WTC11 (cell line): Measurements from ENCODE around the gene TCF3. TPM values are rescaled to one million over a fixed set of nuclear protein-coding genes. Genes with fewer than 3 reads are reported as not detected.
A peak's percentile ranks its signal among the peaks of the same experiment; 100 is the strongest.

Source experiments
- ATAC-seq: fragments of 200-7000 bp; cut with Tn5 transposase; 2 replicates; pipeline ENCODE4 v1.10.0; 2021; ENCODE audit warnings: mild to moderate bottlenecking, moderate library complexity
- CTCF ChIA-PET: fragments of 300-600 bp; sonication (Branson Sonifier 250); formaldehyde crosslinking; loops from one replicate; lab custom pipeline; 2021; ENCODE audit warnings: antibody characterized with exemption; lab: Charles Lee
- POLR2A ChIA-PET: fragments of 350-600 bp; sonication (Branson Sonifier 250); formaldehyde crosslinking; loops from one replicate; lab custom pipeline; 2021; ENCODE audit warnings: antibody characterized with exemption; lab: Charles Lee
- DNase-seq: peaks from one replicate; pipeline ENCODE4 v3.0.0; 2021; ENCODE audit warnings: low spot score
- H3K27ac Mint-ChIP-seq: 2 replicates; pipeline ENCODE4 v1.8.0; 2021; ENCODE audit warnings: mixed read lengths
- H3K27me3 Mint-ChIP-seq: 2 replicates; pipeline ENCODE4 v1.8.0; 2021; ENCODE audit warnings: low read depth, mild to moderate bottlenecking, moderate library complexity, mixed read lengths
- H3K36me3 Mint-ChIP-seq: 2 replicates; pipeline ENCODE4 v1.8.0; 2021; ENCODE audit warnings: mixed read lengths
- H3K4me1 Mint-ChIP-seq: 2 replicates; pipeline ENCODE4 v1.8.0; 2022; ENCODE audit warnings: mixed read lengths
- H3K4me3 Mint-ChIP-seq: 2 replicates; pipeline ENCODE4 v1.8.0; 2021; ENCODE audit warnings: mild to moderate bottlenecking, moderate library complexity, mixed read lengths
- H3K9me3 Mint-ChIP-seq: 2 replicates; pipeline ENCODE4 v1.8.0; 2021; ENCODE audit warnings: mixed read lengths
- ATF1 ChIP-seq: sonication (generic); formaldehyde crosslinking; IDR thresholded peaks from 2 replicates; pipeline ENCODE4 v1.8.1; 2023; ENCODE audit warnings: mild to moderate bottlenecking, moderate library complexity, missing genetic modification reagents
- ESRRA ChIP-seq: sonication (generic); formaldehyde crosslinking; IDR thresholded peaks from 2 replicates; pipeline ENCODE4 v1.8.1; 2022; ENCODE audit warnings: mild to moderate bottlenecking, missing genetic modification reagents, borderline replicate concordance
- MYBL2 ChIP-seq: sonication (generic); formaldehyde crosslinking; IDR thresholded peaks from 2 replicates; pipeline ENCODE4 v1.8.1; 2023; ENCODE audit warnings: mild to moderate bottlenecking, moderate library complexity, missing genetic modification reagents
- NFE2L1 ChIP-seq: sonication (generic); formaldehyde crosslinking; IDR thresholded peaks from 2 replicates; pipeline ENCODE4 v1.8.1; 2023; ENCODE audit warnings: missing genetic modification reagents
- NR1H2 ChIP-seq: sonication (generic); formaldehyde crosslinking; IDR thresholded peaks from 2 replicates; pipeline ENCODE4 v1.9.0; 2021; ENCODE audit warnings: mild to moderate bottlenecking, moderate library complexity, missing genetic modification reagents
- SMAD4 ChIP-seq: sonication (generic); formaldehyde crosslinking; IDR thresholded peaks from 2 replicates; pipeline ENCODE4 v1.8.0; 2022; ENCODE audit warnings: mild to moderate bottlenecking, missing genetic modification reagents
- SOX15 ChIP-seq: fragments of 250-450 bp; sonication (Bioruptor Pico); IDR thresholded peaks from 2 replicates; pipeline ENCODE4 v1.9.0; 2021; ENCODE audit warnings: mild to moderate bottlenecking
- TCF7 ChIP-seq: sonication (generic); formaldehyde crosslinking; IDR thresholded peaks from 2 replicates; pipeline ENCODE4 v1.8.0; 2022; ENCODE audit warnings: mild to moderate bottlenecking, low read depth, missing genetic modification reagents, moderate library complexity
- TEAD1 ChIP-seq: sonication (generic); formaldehyde crosslinking; IDR thresholded peaks from 2 replicates; pipeline ENCODE4 v1.8.0; 2022; ENCODE audit warnings: mild to moderate bottlenecking, missing genetic modification reagents
- USF2 ChIP-seq: sonication (generic); formaldehyde crosslinking; IDR thresholded peaks from 2 replicates; pipeline ENCODE4 v1.8.1; 2023; ENCODE audit warnings: mild to moderate bottlenecking, missing genetic modification reagents, moderate library complexity
- ZBTB21 ChIP-seq: sonication (generic); formaldehyde crosslinking; IDR thresholded peaks from 2 replicates; pipeline ENCODE4 v1.8.1; 2023; ENCODE audit warnings: mild to moderate bottlenecking, missing genetic modification reagents, borderline replicate concordance
- ZNF532 ChIP-seq: fragments of 250-450 bp; sonication (Bioruptor Pico); IDR thresholded peaks from 2 replicates; pipeline ENCODE4 v1.9.0; 2021; ENCODE audit warnings: mild to moderate bottlenecking, borderline replicate concordance
- ZNF671 ChIP-seq: fragments of 250-450 bp; sonication (Bioruptor Pico); IDR thresholded peaks from 2 replicates; pipeline ENCODE4 v1.8.0; 2021; ENCODE audit warnings: mild to moderate bottlenecking
- total RNA-seq: library from RNA; stranded (reverse); gene quantifications from 3 replicates; pipeline ENCODE4 v1.2.3, GENCODE V29; 2021
- TF ChIP-seq, protein P1 (sequence below): sonication (generic); formaldehyde crosslinking; IDR thresholded peaks from 2 replicates; pipeline ENCODE4 v1.8.1; 2022; ENCODE audit warnings: low read depth, missing genetic modification reagents, borderline replicate concordance
- TF ChIP-seq, protein P2 (sequence below): fragments of 200-600 bp; IDR thresholded peaks from 2 replicates; pipeline ENCODE4 v1.8.0; 2022; ENCODE audit warnings: antibody characterized with exemption
- TF ChIP-seq, protein P3 (sequence below): sonication (generic); formaldehyde crosslinking; IDR thresholded peaks from 2 replicates; pipeline ENCODE4 v1.8.0; 2023; ENCODE audit warnings: mild to moderate bottlenecking, missing genetic modification reagents

The TCF3 gene
- total RNA-seq, 1 experiment from 2014 or later: 324 TPM

DNA sequence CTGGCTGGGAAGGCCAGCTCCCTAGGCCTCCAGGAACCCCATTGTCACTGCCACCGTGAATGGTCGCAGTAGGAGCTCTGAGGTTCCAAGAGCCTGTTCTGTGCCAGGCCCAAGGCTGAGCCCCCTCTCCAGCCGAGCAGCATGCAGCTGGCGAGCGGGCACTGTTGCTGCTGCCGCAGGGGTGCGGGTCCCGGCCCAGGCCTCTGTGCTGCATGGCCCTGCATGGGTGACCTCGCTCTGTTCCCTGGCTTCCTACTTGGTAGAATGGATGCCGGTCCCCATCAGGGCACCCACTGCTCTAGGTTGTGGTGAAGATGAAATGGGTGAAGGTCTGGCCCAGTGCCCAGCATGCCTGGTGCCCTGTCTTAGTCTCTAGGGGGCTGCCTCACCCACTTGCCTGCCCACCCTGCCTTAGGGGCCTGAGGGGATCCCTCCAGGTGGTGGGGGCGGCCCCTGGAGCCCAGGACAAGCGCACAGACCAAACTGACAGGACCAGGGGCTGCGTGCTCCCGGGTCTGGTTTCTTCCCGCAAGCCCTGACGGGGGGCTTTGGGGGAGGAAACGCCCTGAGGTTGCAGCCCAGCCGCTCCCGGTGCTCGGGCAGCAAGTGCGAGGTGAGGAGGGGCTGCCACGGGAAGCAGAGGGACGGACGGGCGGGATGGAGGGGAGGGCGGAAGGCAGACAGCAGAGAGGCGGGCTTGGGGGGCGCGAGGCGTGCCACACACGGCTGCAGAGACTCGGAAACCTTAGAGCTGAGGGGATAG, 38.4 kb downstream of the TCF3 start (continued):
- no peak for TF ChIP-seq USF2
- TF ChIP-seq SOX15: no peak
- TF ChIP-seq ZNF532 (CRISPR knock-in tag): no peak

- TF ChIP-seq ATF1 (CRISPR knock-in tag) (no peak), ZBTB21 (CRISPR knock-in tag) (no peak), NFE2L1 (no peak), SMAD4 (no peak), NR1H2 (CRISPR knock-in tag) (no peak), MYBL2 (CRISPR knock-in tag) (no peak), ESRRA (CRISPR knock-in tag) (no peak), TCF7 (no peak), ZNF671 (CRISPR knock-in tag) (no peak), TEAD1 (CRISPR knock-in tag) (no peak)
- TF ChIP-seq, protein P1, sequence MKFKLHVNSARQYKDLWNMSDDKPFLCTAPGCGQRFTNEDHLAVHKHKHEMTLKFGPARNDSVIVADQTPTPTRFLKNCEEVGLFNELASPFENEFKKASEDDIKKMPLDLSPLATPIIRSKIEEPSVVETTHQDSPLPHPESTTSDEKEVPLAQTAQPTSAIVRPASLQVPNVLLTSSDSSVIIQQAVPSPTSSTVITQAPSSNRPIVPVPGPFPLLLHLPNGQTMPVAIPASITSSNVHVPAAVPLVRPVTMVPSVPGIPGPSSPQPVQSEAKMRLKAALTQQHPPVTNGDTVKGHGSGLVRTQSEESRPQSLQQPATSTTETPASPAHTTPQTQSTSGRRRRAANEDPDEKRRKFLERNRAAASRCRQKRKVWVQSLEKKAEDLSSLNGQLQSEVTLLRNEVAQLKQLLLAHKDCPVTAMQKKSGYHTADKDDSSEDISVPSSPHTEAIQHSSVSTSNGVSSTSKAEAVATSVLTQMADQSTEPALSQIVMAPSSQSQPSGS: no peak
- TF ChIP-seq, protein P2, sequence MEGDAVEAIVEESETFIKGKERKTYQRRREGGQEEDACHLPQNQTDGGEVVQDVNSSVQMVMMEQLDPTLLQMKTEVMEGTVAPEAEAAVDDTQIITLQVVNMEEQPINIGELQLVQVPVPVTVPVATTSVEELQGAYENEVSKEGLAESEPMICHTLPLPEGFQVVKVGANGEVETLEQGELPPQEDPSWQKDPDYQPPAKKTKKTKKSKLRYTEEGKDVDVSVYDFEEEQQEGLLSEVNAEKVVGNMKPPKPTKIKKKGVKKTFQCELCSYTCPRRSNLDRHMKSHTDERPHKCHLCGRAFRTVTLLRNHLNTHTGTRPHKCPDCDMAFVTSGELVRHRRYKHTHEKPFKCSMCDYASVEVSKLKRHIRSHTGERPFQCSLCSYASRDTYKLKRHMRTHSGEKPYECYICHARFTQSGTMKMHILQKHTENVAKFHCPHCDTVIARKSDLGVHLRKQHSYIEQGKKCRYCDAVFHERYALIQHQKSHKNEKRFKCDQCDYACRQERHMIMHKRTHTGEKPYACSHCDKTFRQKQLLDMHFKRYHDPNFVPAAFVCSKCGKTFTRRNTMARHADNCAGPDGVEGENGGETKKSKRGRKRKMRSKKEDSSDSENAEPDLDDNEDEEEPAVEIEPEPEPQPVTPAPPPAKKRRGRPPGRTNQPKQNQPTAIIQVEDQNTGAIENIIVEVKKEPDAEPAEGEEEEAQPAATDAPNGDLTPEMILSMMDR: no peak
- TF ChIP-seq, protein P3, sequence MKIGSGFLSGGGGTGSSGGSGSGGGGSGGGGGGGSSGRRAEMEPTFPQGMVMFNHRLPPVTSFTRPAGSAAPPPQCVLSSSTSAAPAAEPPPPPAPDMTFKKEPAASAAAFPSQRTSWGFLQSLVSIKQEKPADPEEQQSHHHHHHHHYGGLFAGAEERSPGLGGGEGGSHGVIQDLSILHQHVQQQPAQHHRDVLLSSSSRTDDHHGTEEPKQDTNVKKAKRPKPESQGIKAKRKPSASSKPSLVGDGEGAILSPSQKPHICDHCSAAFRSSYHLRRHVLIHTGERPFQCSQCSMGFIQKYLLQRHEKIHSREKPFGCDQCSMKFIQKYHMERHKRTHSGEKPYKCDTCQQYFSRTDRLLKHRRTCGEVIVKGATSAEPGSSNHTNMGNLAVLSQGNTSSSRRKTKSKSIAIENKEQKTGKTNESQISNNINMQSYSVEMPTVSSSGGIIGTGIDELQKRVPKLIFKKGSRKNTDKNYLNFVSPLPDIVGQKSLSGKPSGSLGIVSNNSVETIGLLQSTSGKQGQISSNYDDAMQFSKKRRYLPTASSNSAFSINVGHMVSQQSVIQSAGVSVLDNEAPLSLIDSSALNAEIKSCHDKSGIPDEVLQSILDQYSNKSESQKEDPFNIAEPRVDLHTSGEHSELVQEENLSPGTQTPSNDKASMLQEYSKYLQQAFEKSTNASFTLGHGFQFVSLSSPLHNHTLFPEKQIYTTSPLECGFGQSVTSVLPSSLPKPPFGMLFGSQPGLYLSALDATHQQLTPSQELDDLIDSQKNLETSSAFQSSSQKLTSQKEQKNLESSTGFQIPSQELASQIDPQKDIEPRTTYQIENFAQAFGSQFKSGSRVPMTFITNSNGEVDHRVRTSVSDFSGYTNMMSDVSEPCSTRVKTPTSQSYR: no peak
- H3K9me3 Mint-ChIP-seq: no peaks in the 10 kb centered on the region
- CTCF ChIA-PET: interaction anchor here (0.7 to 1.2 kb wide), 4 partner anchors 11 to 213 kb away, joined by 3 to 4 read pairs (median 4); no protein-coding TSS in a partner anchor
- peaks cover 57% of the 10 kb centered on the region for H3K36me3 Mint-ChIP-seq
- no peak for DNase-seq
- H3K27ac Mint-ChIP-seq: peak overlapping the region; percentile 57; the same call in 1 of the 2 replicates
- no peaks in the 10 kb centered on the region for H3K27me3 Mint-ChIP-seq
- H3K4me1 Mint-ChIP-seq: no peaks in the 10 kb centered on the region
- no peak for ATAC-seq
- POLR2A ChIA-PET: no interaction called here
- no peak overlapping the region for H3K4me3 Mint-ChIP-seq
Measured at GRCh38 chr19:1613146-1613545, 39.3 kb downstream of the TCF3 start.
